Measurements from ENCODE around the gene PXMP2. TPM values are rescaled to one million over a fixed set of nuclear protein-coding genes. Genes with fewer than 3 reads are reported as not detected.
"Not testable (repeated sequence)": the region's sequence is repeated elsewhere in the genome, so short reads cannot be mapped to it uniquely, and the experiment has no call there.

PXMP2 gene
- polyA plus RNA-seq, 3 donors = 54.1 to 64.7 (median 57.8) TPM

DNA sequence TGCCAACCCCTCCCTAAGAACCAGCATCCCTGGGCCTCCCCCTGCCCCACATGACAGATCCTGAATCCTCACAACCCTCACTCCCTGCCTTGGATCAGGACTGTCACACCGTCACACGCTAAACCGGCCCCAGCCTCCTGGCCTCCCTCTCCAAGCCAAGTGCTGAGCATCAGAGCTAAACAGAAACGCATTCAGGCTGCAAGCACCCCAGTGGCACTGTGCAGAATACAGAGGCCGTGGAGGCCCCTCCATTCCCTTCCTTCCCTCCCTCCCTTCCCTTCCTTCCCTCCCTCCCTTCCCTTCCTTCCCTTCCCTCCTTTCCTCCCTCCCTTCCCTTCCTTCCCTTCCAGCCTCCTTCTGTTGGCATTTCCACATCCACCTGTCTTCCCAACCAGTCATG lies 12.8 kb upstream of the PXMP2 start:
- DNase-seq (ENCODE audit: extremely low read depth in 1 of 11, low read depth in 9 of 11, low spot score in 4 of 11) = no peak

DNA sequence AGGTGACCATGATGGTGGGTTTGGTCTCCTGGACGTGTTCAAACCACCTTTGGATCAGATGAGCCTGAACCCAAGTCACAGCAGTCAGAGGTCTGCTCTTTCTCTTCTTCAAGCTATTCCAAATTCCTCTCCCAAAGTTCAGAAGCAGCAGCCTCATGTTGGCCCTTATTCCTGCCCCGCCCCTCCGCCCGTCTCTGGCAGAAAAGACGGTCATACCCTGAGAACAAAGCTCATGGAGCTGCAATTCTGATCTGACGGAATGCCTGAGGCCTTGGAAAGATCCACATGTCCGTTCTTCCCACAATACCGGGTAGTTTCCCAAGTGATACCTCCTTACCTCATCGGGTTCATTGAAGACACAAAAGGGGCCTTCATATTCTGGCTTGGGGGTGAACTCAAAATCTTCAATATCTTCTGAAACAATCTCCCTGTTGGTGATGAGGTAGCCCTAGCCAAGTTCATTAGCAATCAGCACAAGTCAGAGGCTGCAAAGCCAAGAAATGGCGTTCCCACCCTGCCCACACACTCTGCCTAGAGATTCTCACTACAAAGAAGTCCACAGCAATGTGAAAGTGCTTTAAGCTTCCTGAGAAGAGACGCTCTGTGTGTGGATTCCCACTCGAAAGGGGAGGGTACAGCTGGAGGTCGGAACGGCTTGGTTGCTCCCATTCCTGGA lies 11.5 kb upstream of the PXMP2 start:
- DNase-seq (ENCODE audit: extremely low read depth in 1 of 11, low read depth in 9 of 11, low spot score in 4 of 11) = no peak

DNA sequence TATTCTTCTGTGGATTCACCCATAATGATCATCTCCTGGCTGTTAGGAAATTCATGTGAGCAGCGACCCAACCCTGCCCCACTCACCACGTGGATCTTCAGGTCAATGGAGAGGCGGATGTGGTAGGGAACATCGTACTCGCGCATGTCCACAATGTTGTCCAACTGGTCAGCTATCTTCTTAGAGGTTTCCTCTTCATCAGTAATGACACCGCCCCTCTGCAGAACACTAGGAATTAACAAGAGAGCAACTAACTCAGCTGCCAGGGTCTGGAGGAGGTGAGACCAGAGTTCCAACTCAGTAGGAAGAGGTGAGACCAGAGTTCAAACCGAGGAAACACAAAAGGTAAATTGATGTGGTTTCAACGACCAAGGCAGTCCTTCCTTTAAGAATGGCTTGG lies 9.9 kb upstream of the PXMP2 start:
- DNase-seq (ENCODE audit: extremely low read depth in 1 of 11, low read depth in 9 of 11, low spot score in 4 of 11) = no peak

DNA sequence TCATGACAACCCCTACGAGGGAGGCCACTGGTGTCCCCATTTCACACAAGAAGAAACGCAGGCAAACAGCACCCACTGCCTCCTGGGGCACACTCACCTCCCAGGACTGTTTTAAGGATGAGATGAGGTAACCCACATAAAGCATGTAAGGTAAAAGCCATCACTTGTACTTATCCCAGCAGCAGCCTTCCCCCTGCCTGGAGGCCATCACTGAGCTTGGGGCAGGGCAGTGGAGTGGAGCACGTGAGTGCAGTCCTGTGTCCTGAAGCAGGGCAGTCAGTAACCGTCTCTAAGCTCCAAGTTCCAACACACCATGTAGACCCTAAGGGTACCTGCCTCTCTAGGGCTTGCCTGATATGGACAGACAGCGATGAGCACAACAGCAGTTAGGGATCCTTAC lies 2.0 kb upstream of the PXMP2 start:
- no peak for DNase-seq (ENCODE audit: extremely low read depth in 1 of 11, low read depth in 9 of 11, low spot score in 4 of 11)

DNA sequence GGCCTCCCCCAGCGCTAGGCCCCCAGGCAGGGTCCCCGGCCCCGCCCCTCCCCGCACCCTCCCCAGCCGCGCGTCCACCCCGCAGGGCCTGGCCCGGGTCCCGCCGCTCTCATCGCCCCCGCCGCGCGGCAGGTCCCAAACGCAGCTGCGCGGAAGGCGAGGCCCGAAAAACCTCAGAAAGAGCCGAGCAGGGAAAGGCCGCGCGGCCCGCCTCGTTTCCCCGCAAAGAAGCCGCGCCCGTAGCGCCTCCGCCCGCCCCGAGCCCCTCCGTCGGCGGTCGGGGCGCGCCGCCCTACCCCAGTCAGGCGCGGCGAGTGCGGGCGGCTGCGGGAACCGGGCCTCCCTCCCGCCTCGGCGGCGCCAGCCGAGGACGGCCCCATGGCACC lies 569 bp upstream of the PXMP2 start:
- no peak for DNase-seq (ENCODE audit: extremely low read depth in 1 of 11, low read depth in 9 of 11, low spot score in 4 of 11)

DNA sequence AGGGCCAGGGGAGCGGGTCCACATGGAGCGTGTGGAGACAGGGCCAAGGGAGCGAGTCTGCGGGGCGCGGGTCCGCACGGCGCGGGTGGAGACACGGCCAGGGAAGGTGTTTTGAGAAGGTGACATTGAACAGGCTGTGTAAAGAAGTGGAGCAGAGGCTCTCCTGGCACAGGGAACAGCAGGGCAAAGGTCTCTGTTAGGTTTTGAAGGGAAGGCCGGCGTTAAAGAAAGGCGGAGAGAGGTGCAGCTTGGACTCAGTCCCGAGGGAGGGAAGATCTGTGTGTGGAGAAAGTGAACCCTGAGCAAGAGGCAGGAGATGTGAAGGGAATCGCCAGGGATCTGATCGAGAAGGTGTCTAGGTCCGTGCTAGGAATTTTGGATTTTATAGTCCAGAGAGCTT lies 1.8 kb downstream of the PXMP2 start:
- DNase-seq (ENCODE audit: extremely low read depth in 1 of 11, low read depth in 9 of 11, low spot score in 4 of 11) = no peak

DNA sequence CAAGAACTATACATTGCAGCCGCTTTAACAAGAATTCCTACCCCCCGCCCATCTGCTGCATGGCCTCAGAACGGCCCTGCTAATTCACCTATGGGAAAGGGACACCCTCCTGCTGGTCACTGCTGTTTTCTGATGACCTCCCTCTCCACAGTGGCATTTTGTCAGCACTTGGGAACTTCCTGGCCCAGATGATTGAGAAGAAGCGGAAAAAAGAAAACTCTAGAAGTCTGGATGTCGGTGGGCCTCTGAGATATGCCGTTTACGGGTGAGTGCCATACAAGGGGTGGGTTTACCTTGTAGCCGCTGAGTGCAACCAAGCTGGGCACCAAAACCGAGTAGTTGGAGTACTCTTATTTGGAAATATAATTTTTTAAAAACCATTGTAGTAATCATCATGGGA lies 2.7 kb downstream of the PXMP2 start:
- no peak for DNase-seq (ENCODE audit: extremely low read depth in 1 of 11, low read depth in 9 of 11, low spot score in 4 of 11)

DNA sequence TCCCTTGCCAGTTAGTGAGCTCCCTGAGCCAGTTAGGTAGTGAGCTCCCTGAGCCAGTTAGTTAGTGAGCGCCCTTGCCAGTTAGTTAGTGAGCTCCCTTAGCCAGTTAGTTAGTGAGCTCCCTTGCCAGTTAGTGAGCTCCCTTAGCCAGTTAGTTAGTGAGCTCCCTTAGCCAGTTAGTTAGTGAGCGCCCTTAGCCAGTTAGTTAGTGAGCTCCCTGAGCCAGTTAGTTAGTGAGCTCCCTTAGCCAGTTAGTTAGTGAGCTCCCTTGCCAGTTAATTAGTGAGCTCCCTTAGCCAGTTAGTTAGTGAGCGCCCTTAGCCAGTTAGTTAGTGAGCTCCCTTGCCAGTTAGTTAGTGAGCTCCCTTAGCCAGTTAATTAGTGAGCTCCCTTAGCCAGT lies 4.6 kb downstream of the PXMP2 start:
- DNase-seq (ENCODE audit: extremely low read depth in 1 of 11, low read depth in 9 of 11, low spot score in 4 of 11) = not testable (repeated sequence)

DNA sequence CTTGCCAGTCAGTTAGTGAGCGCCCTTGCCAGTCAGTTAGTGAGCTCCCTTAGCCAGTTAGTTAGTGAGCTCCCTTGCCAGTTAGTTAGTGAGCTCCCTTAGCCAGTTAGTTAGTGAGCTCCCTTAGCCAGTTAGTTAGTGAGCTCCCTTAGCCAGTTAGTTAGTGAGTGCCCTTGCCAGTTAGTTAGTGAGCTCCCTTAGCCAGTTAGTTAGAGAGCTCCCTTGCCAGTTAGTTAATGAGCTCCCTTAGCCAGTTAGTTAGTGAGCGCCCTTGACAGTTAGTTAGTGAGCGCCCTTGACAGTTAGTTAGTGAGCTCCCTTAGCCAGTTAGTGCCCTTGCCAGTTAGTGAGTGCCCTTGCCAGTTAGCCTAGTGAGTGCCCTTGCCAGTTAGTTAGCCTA lies 7.5 kb downstream of the PXMP2 start:
- not testable (repeated sequence) for DNase-seq (ENCODE audit: extremely low read depth in 1 of 11, low read depth in 9 of 11, low spot score in 4 of 11)

DNA sequence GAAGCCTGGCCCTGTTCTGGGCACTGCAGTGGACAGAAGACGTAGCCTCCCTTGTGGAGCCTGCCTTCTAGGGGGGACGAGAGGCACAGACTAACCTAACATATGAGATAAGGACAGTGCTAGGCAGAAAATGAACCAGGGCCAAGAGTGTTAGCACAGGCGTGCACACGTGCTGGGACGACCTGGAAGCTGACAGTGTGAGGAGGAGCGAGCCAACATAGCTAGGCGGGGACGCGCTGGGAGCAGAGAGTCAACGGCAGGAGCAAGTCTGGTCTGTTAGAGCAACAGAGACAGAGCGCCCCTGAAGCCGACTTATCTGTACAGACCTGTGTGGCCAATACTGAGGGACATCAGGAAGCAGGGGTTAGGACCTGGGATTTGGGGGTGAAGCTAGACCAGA lies 8.0 kb downstream of the PXMP2 start:
- DNase-seq (ENCODE audit: extremely low read depth in 1 of 11, low read depth in 9 of 11, low spot score in 4 of 11) = no peak

DNA sequence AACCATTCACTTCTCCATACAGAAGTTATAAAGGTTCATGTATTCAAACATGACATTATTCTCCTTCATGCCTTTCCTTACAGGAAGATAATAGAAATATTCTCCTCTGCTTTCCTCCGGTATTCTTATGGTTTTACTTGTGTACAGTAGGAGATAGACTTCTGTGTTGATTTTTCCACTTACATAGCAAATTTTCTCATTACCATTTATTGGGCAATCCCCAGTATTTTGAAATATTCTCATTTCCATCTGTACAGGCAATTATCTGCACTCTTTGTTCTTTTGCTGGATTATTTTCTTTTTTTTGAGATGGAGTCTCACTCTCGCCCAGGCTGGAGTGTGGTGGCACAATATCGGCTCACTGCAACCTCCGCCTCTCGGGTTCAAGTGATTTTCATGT lies 11.0 kb downstream of the PXMP2 start:
- DNase-seq (ENCODE audit: extremely low read depth in 1 of 11, low read depth in 9 of 11, low spot score in 4 of 11) = no peak

DNA sequence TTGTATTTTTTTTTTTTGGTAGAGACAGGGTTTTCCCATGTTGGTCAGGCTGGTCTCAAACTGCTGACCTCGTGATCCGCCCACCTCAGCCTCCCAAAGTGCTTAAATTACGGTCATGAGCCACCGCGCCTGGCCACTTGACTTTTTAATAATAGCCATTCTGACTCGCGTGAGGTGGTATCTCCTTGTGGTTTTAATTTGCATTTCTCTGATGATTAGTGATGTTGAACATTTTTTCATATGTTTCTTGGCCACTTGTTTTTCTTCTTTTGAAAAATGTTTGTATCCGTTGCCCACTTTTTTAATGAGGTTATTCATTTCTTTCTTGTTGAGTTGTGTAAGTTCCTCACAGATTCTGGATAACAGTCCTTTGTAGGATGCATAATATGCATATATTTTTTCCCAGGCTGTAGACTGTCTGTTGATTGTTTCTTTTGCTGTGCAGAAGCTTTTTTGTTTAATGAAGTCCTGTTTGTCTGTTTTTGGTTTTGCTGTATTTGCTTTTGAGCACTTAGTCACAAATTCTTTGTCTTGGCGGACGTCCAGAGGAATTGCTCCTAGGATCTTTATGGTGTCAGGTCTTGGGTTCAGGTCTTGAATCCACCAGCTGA lies 12.9 kb downstream of the PXMP2 start:
- no peak for DNase-seq (ENCODE audit: extremely low read depth in 1 of 11, low read depth in 9 of 11, low spot score in 4 of 11)

DNA sequence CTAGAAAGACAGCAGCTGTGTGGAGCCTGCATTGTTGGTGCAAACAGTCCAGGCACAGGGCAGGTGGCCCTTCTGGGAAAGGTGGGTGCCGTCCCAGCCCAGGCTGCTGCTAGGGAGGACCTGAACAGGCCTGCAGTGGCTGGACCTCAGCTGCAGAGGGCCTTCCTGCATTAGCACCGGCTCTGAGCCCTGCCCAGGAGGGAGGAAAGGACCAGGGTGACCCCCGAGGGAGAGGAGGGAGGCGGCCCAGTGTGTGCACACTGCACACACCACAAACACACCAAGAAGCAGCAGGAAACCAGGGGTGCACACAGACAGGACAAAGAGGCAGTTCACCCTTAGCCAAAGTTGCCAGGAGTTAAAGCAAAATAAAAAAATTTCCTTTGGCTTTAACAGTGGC lies 15.3 kb downstream of the PXMP2 start:
- DNase-seq (ENCODE audit: extremely low read depth in 1 of 11, low read depth in 9 of 11, low spot score in 4 of 11) = no peak

DNA sequence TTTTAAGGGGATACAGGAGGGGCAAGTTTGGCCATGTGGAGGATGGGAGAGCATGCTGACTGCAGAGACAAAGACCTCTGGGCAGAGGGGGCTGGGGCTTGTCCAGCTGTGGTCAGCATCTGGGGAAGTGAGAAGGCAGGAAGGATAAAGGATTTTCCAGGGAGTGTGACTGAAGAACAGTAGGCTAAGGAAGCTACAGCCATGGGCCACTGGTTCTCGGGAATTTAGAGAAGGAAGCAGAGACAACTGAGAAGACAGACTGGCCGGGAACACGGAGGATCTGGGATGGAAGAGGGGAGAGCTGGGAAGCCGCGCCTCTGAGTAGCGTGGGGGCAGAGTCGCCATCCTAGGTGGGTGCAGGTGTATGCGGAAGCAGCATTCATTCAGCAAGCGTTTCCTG lies 16.3 kb downstream of the PXMP2 start:
- DNase-seq (ENCODE audit: extremely low read depth in 1 of 11, low read depth in 9 of 11, low spot score in 4 of 11) = no peak

DNA sequence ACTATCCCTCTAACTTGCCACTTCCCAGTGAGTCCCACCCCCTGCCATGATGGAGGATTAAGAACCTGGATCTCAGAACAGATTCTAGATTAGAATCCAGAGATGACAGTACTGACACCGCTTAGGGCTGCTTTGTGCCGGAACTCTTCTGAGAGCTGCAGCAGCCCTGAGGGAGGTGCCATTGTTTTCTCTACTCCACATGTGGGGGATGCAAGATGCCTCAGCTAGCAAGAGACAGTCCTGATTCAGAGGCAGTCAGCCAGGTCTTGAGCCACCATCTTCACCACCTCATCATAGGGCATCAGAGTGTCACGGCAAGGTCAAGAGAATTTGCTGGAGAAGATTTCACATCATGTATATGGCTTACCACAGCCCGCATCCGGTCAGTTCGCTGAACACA lies 19.9 kb downstream of the PXMP2 start:
- DNase-seq (ENCODE audit: extremely low read depth in 1 of 11, low read depth in 9 of 11, low spot score in 4 of 11) = no peak

DNA sequence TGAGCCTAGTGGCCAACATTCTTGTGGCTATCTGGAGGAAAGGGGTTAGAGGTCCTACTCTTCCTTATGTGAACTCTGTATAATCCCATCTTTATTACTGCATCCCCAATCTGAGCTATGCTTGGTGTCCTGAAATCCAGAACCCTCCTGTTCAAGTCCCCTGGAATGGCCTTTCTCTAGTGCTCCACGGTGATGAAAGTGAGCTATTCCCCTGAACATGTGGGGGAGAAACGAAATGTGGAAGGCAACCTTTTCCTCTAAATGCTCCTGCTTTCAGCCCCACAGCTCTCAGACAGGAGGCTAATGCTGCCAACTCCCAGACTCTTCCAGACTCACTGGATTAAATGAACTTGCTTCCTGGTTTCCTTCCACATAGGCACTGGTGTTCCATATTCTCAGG lies 20.8 kb downstream of the PXMP2 start:
- DNase-seq (ENCODE audit: extremely low read depth in 1 of 11, low read depth in 9 of 11, low spot score in 4 of 11) = no peak

DNA sequence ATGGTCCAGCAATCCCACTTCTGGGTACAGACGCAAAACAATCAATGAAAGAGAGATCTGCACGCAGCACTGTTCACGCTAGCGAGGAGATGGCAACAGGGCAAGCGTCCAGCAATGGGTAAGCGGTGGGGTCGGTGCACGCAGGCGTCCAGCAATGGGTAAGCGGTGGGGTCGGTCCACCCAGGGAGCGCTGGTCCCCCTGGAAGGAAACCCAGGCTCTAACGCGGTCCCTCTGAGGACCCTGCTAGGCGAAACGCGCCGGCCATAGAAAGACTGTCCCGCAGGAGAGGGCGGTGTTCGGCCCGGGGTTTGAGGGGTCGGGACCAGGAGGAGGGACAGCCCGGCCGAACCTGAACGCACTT lies 22.6 kb downstream of the PXMP2 start:
- no peak for DNase-seq (ENCODE audit: extremely low read depth in 1 of 11, low read depth in 9 of 11, low spot score in 4 of 11)

DNA sequence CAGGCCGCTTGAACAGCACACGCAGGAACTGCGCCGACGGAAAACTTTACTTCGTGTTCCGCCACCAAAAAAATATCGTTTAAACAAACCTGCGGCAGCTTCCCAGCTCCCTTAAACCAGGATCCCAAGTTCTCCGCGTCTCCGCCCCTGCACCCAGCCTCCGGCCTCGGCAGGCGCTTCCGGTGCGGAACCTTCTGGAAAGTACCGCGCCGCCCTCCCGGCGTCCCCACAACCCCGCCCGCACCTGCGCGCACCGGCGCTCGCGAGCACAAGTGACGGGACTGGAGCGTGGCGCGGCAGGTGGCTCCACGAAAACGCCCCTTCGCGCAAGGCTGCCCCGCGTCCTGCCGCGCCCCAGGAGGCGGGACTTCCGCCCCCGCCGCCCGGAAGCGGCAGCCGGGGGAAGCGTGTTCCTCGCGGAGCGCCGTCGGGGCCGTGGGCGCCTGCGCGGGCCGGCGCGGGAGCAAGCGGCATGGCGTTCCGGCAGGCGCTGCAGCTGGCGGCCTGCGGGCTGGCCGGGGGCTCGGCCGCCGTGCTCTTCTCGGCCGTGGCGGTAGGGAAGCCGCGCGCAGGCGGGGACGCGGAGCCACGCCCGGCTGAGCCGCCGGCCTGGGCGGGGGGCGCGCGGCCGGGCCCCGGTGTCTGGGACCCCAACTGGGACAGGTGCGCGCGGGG lies 23.2 kb downstream of the PXMP2 start, which contains the start of gene PGAM5:
Gene PGAM5, plus strand, starts transcription at position 438 of the 675 bp plus-strand sequence. Its CDS starts 35 bp downstream, at position 473.
- peak in 10 of 11 donors; percentile 66 to 84 (median 78) for DNase-seq (ENCODE audit: extremely low read depth in 1 of 11, low read depth in 9 of 11, low spot score in 4 of 11)

DNA sequence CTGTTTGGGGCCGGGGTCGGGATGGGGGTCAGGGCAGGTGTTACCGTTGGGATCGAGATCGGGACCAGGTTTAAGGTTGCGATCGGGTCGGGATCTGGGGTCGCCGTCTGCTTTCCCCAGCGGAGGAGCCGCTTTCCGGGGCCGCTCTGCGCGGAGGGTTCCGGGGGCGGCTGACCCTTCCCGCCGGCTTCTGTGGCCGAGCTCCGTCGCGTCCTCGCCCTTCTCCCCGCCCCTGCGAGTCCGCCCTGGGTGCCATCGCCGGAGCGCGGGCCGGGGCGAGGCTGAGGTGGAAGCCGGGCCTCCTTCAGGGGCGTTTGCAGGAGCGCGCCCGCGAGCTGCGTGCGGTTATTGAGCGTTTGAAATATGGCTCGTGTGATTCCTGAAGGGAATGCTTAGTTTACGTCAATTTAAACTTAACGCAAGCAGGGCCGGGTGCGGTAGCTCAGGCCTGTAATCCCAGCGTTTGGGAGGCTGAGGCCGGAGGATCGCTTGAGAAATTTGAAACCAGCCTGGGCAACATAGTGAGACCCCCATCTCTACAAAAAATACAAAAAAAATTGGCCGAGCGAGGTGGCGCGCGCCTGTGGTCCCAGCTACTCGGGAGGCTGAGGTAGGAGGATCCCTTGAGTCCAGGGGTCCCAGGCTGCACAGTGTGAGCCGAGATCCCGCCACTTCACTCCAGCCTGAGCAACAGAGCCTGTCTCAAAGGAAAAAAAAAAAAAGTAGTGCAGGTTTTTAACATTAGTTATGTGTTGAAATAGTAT lies 23.9 kb downstream of the PXMP2 start:
- no peak for DNase-seq (ENCODE audit: extremely low read depth in 1 of 11, low read depth in 9 of 11, low spot score in 4 of 11)

DNA sequence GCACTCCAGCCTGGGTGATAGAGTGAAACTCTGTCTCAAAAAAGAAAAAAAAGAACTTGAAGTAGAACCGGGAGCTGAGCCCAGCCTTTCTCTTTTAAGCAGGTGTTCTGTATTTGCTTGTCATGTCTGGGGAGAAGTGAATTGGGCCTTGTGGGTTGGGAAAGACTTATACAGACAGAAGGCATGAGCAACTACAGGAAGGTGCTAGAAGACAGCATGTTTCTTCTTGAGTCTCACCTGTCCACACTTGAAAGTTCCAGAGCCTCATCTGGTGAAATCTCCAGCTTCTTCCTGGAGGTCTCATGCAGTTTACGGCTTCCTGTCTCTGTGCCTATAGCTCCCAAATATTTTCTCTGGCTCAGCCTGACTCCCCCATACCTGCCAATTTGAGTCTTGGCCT lies 25.7 kb downstream of the PXMP2 start:
- no peak for DNase-seq (ENCODE audit: extremely low read depth in 1 of 11, low read depth in 9 of 11, low spot score in 4 of 11)
